Measurements from ENCODE around the gene SCYL3.
"Not testable (repeated sequence)": the region's sequence is repeated elsewhere in the genome, so short reads cannot be mapped to it uniquely, and the experiment has no call there.

SCYL3 gene

GRCh38 chr1:169812131-169812530 is 81.6 kb downstream of the SCYL3 start:
- no peak for DNase-seq (ENCODE audit: low read depth, low spot score)
- H3K4me3 ChIP-seq (ENCODE audit: low read depth, low read length) = no peak overlapping the region
- in situ Hi-C loops (cut with HindIII; ENCODE audit: low sequenced_read_pairs) = no loop called here
- TF ChIP-seq CTCF (IDR thresholded peaks at IDR 0.05; ENCODE audit: low read depth, low read length) = no peak

GRCh38 chr1:169811418-169812035 is 82.2 kb downstream of the SCYL3 start:
- DNase-seq (ENCODE audit: low read depth, low spot score); H3K4me3 ChIP-seq (ENCODE audit: low read depth, low read length); in situ Hi-C loops (cut with HindIII; ENCODE audit: low sequenced_read_pairs): not testable (repeated sequence)

- TF ChIP-seq CTCF (IDR thresholded peaks at IDR 0.05; ENCODE audit: low read depth, low read length) = no peak
- in situ Hi-C loops (cut with HindIII; ENCODE audit: low sequenced_read_pairs) = no loop called here
- no peak overlapping the region for H3K4me3 ChIP-seq (ENCODE audit: low read depth, low read length)
- DNase-seq (ENCODE audit: low read depth, low spot score) = peak; percentile 57
Observed at GRCh38 chr1:169809370-169810095, 84.2 kb downstream of the SCYL3 start.

- in situ Hi-C loops (cut with HindIII; ENCODE audit: low sequenced_read_pairs) = no loop called here
- H3K4me3 ChIP-seq (ENCODE audit: low read depth, low read length) = no peak overlapping the region
- no peak for DNase-seq (ENCODE audit: low read depth, low spot score)
- no peak for TF ChIP-seq CTCF (IDR thresholded peaks at IDR 0.05; ENCODE audit: low read depth, low read length)
Observed at GRCh38 chr1:169804941-169805340, 88.8 kb downstream of the SCYL3 start.

GRCh38 chr1:169802888-169803287 is 90.8 kb downstream of the SCYL3 start:
- H3K4me3 ChIP-seq (ENCODE audit: low read depth, low read length) = no peak overlapping the region
- in situ Hi-C loops (cut with HindIII; ENCODE audit: low sequenced_read_pairs) = no loop called here
- DNase-seq (ENCODE audit: low read depth, low spot score) = no peak
- no peak for TF ChIP-seq CTCF (IDR thresholded peaks at IDR 0.05; ENCODE audit: low read depth, low read length)

Measured in astrocyte of the spinal cord (primary cell).